Sigmoid colon (tissue), 4 donors: Measurements from ENCODE around the gene DAGLA.

ENCODE experiments used
- CTCF ChIP-seq, 4 experiments: fragments of 450-650 bp in 3 of 4; fragments of 200-600 bp in 1 of 4; IDR thresholded peaks; one replicate each; pipeline ENCODE4 v1.5.1; 2016 to 2019; ENCODE audit warnings: antibody characterized with exemption in 4 of 4, mild to moderate bottlenecking in 3 of 4, moderate library complexity in 2 of 4
- EP300 ChIP-seq, 4 donors: sonication (generic); formaldehyde crosslinking; IDR thresholded peaks; one replicate each; pipeline ENCODE4 v1.6.1; 2017; ENCODE audit warnings: antibody characterized with exemption in 4 of 4
- POLR2AphosphoS5 ChIP-seq, 4 donors: sonication (generic); formaldehyde crosslinking; IDR thresholded peaks; one replicate each; pipeline ENCODE4 v1.6.1; 2017; ENCODE audit warnings: antibody characterized with exemption in 4 of 4

- TF ChIP-seq CTCF (IDR thresholded peaks at IDR 0.05) (no peak), POLR2AphosphoS5 (IDR thresholded peaks at IDR 0.05) (no peak), EP300 (IDR thresholded peaks at IDR 0.05) (no peak)
These were observed 2.9 kb downstream of the DAGLA start for GRCh38 chr11:61682906-61683675.
